Measurements from ENCODE around the gene ASF1B. TPM values are rescaled to one million over a fixed set of nuclear protein-coding genes. Genes with fewer than 3 reads are reported as not detected.

ASF1B gene
- total and polyA plus RNA-seq, 2 donors (not counting 1 experiment from before 2014, with no cell fraction given) = 1.9 to 2.5 TPM

DNA sequence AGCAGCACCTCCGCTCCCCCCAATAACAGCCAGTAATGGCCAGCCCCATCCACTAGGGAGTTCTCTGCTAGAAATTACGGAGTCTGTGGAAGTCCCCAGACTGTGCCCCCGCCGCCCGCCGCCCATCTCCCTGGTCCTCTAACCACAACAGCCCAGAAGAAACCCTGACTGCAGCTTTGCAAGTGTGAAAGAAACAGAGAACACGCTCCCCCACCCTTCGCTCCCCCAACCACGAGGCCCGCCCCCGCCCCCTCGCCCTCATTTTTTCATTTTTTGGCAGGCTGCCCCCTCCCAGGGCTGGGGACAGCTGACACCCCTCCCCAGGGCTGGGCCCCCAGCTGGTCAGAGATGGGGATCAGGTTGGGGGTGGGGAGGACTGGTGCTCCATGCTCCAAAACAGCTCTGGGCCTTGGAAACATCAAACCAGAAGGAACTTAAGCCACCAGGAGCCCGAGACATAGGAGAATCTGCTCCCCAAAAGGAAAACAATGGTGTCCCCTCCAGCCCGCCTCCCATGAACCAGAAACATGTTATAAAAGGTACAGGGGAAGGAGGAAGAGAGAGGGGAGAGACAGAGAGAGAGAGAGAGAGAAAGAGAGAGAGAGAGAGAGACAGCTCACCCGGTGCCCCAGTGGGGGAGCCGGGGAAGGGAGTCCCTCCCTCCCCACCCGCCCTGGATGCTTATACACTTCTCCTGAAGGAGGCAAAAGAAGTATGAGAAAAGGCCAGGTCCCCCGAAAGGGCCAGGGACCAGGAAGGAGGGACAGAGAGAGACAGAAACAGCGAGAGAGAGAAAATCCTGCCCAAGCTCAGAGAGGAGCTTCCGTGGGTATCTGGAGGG, 29.8 kb upstream of the ASF1B start:
- Histone ChIP-seq H3K4me3 (ENCODE audit: control extremely low read depth in 1 of 5, extremely low read depth in 1 of 5, insufficient read depth in 1 of 5, low read depth in 2 of 5, low read length in 4 of 5) (peak overlapping the region in 3 of 5 experiments; percentile 33 to 54 (median 40)), H3K79me2 (ENCODE audit: control insufficient read depth, insufficient read depth, low read length) (no peaks in the 10 kb centered on the region), H3K9me3 (ENCODE audit: control extremely low read depth in 1 of 3, control insufficient read depth in 2 of 3, insufficient read depth in 1 of 3, low read length in 2 of 3) (peaks cover 0 to 9% (median 0%) of the 10 kb centered on the region in 3 donors), H3K36me3 (replicated peaks in 1 of 2; ENCODE audit: control extremely low read depth in 1 of 2, control insufficient read depth in 1 of 2, extremely low read depth in 1 of 2, insufficient read depth in 2 of 2, low read length in 1 of 2) (no peaks in the 10 kb centered on the region), H3K27ac (ENCODE audit: low read length in 2 of 2) (no peak overlapping the region), H2AFZ (ENCODE audit: insufficient read depth, low read depth, low read length, poor library complexity, severe bottlenecking) (peak overlapping the region; percentile 68), H4K20me1 (ENCODE audit: control insufficient read depth, insufficient read depth, low read length, poor library complexity, severe bottlenecking) (no peaks in the 10 kb centered on the region), H3K9ac (ENCODE audit: low read length) (peak overlapping the region; percentile 49), H3K4me2 (replicated peaks; ENCODE audit: low read depth, low read length, poor library complexity, severe bottlenecking) (peak overlapping the region; percentile 79), H3K27me3 (replicated peaks in 1 of 4; ENCODE audit: control extremely low read depth in 1 of 4, control insufficient read depth in 3 of 4, insufficient read depth in 4 of 4, low read length in 3 of 4) (peaks cover 0 to 16% (median 0%) of the 10 kb centered on the region in 4 experiments), H3K4me1 (ENCODE audit: control insufficient read depth in 2 of 2, insufficient read depth in 2 of 2, low read length in 2 of 2) (peaks cover 24 to 25% of the 10 kb centered on the region in 2 donors)
- ATAC-seq (ENCODE audit: low read depth) = no peak
- CTCF ChIA-PET = no interaction called here
- intact Hi-C loops (cut with micrococcal nuclease) = no loop called here
- peaks cover 23% of the 10 kb centered on the region for H3K4me1 Mint-ChIP-seq
- TF ChIP-seq, protein P1, sequence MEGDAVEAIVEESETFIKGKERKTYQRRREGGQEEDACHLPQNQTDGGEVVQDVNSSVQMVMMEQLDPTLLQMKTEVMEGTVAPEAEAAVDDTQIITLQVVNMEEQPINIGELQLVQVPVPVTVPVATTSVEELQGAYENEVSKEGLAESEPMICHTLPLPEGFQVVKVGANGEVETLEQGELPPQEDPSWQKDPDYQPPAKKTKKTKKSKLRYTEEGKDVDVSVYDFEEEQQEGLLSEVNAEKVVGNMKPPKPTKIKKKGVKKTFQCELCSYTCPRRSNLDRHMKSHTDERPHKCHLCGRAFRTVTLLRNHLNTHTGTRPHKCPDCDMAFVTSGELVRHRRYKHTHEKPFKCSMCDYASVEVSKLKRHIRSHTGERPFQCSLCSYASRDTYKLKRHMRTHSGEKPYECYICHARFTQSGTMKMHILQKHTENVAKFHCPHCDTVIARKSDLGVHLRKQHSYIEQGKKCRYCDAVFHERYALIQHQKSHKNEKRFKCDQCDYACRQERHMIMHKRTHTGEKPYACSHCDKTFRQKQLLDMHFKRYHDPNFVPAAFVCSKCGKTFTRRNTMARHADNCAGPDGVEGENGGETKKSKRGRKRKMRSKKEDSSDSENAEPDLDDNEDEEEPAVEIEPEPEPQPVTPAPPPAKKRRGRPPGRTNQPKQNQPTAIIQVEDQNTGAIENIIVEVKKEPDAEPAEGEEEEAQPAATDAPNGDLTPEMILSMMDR (IDR thresholded peaks at IDR 0.05) = no peak
- 32% methylated on average over 10 of the region's 20 CpGs for WGBS (ENCODE audit: insufficient coverage)
- H3K4me3 Mint-ChIP-seq = peak overlapping the region; percentile 79
- peaks cover 14% of the 10 kb centered on the region for H3K27me3 Mint-ChIP-seq
- DNase-seq = no peak
- no peak overlapping the region for H3K27ac Mint-ChIP-seq
- H3K9me3 Mint-ChIP-seq (ENCODE audit: insufficient read depth) = no peaks in the 10 kb centered on the region
- POLR2A ChIA-PET = interaction anchor here (0.6 to 0.7 kb wide), 3 partner anchors 24 to 1133 kb away, joined by 4 read pairs; no protein-coding TSS in a partner anchor

DNA sequence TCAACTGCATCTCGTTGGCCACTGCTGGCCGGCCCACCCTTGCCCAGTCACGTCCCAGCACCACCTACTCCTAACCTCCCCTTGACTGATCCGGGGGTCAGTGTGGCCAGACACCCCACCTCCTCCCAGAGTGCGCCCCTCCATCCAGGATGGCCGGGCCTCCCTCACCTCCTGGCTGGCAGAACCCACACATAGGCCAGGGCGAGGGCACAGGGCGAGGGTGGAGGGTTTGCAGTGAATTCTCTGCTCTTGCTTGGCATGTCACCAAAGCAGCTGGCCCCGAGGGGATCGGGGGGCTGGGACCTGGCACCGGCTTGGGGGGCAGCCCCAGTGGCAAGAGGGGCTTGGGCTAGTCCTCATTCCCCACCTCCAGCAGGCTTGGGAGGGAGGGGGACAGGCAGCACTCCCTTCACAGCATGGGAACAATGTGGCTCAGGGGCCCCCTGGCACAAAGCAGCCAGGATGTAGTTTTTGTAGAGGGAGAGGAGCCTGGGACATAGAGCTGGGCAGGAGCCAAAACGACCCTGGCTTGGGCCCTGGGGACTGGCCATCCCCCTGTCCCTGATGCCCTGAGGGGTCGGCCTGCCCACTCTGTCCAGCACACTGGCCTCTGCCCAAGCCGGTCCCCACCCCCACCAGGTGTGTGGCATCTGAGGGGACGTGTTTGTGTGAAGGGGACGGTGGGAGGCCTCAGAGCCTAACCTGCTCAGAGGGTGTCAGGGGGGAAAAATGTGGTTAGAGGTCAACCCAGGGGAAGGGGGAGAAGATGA, 28.5 kb upstream of the ASF1B start:
- Histone ChIP-seq H3K27ac (ENCODE audit: low read length in 2 of 2) (no peak overlapping the region), H3K4me1 (ENCODE audit: control insufficient read depth in 2 of 2, insufficient read depth in 2 of 2, low read length in 2 of 2) (peaks cover 24 to 25% of the 10 kb centered on the region in 2 donors), H4K20me1 (ENCODE audit: control insufficient read depth, insufficient read depth, low read length, poor library complexity, severe bottlenecking) (no peaks in the 10 kb centered on the region), H3K9me3 (ENCODE audit: control extremely low read depth in 1 of 3, control insufficient read depth in 2 of 3, insufficient read depth in 1 of 3, low read length in 2 of 3) (peaks cover 0 to 6% (median 0%) of the 10 kb centered on the region in 3 donors), H3K36me3 (replicated peaks in 1 of 2; ENCODE audit: control extremely low read depth in 1 of 2, control insufficient read depth in 1 of 2, extremely low read depth in 1 of 2, insufficient read depth in 2 of 2, low read length in 1 of 2) (no peaks in the 10 kb centered on the region), H2AFZ (ENCODE audit: insufficient read depth, low read depth, low read length, poor library complexity, severe bottlenecking) (no peak overlapping the region), H3K4me2 (replicated peaks; ENCODE audit: low read depth, low read length, poor library complexity, severe bottlenecking) (no peak overlapping the region), H3K27me3 (replicated peaks in 1 of 4; ENCODE audit: control extremely low read depth in 1 of 4, control insufficient read depth in 3 of 4, insufficient read depth in 4 of 4, low read length in 3 of 4) (peaks cover 0 to 16% (median 0%) of the 10 kb centered on the region in 4 experiments), H3K9ac (ENCODE audit: low read length) (no peak overlapping the region), H3K79me2 (ENCODE audit: control insufficient read depth, insufficient read depth, low read length) (no peaks in the 10 kb centered on the region), H3K4me3 (ENCODE audit: control extremely low read depth in 1 of 5, extremely low read depth in 1 of 5, insufficient read depth in 1 of 5, low read depth in 2 of 5, low read length in 4 of 5) (no peak overlapping the region)
- intact Hi-C loops (cut with micrococcal nuclease) = no loop called here
- Mint-ChIP-seq H3K9me3 (ENCODE audit: insufficient read depth) (no peaks in the 10 kb centered on the region), H3K4me1 (peaks cover 23% of the 10 kb centered on the region), H3K27ac (no peak overlapping the region), H3K27me3 (peaks cover 14% of the 10 kb centered on the region), H3K4me3 (no peak overlapping the region)
- ChIA-PET POLR2A (interaction anchor here (0.5 kb wide), 1 partner anchor 963 kb away, joined by 6 read pairs; no protein-coding TSS in a partner anchor), CTCF (no interaction called here)
- no peak for TF ChIP-seq EZH2 (IDR thresholded peaks at IDR 0.05; ENCODE audit: borderline replicate concordance, insufficient read depth, low read depth, low read length, poor library complexity, severe bottlenecking)
- TF ChIP-seq, protein P1 (IDR thresholded peaks at IDR 0.05) = no peak
- no peak for DNase-seq
- WGBS (ENCODE audit: insufficient coverage) = 79% methylated on average over 10 of the region's 16 CpGs
- ATAC-seq (ENCODE audit: low read depth) = no peak
